ENCODE data around the gene RAD51AP1.

The RAD51AP1 gene

GRCh38 chr12:4595881-4596280 lies 57.2 kb downstream of the RAD51AP1 start:
- DNase-seq, result no peak

- DNase-seq, result no peak
Measured at GRCh38 chr12:4603421-4603820, 64.7 kb downstream of the RAD51AP1 start.

- no peak for DNase-seq
Measured at GRCh38 chr12:4603946-4604345, 65.3 kb downstream of the RAD51AP1 start.

- peak; percentile 82 for DNase-seq
Measured at GRCh38 chr12:4604684-4605193, 66.0 kb downstream of the RAD51AP1 start.

- DNase-seq, result no peak
Measured at GRCh38 chr12:4607056-4607455, 68.4 kb downstream of the RAD51AP1 start.

- no peak for DNase-seq
Measured at GRCh38 chr12:4609071-4609470, 70.4 kb downstream of the RAD51AP1 start.

All from activated T-cell treated with anti-CD3 and anti-CD28 coated beads, Interleukin-2, amount 50 U/mL, for 1 hour (primary cell).